Measurements from ENCODE around the gene LYSMD4.

Gene LYSMD4

DNA sequence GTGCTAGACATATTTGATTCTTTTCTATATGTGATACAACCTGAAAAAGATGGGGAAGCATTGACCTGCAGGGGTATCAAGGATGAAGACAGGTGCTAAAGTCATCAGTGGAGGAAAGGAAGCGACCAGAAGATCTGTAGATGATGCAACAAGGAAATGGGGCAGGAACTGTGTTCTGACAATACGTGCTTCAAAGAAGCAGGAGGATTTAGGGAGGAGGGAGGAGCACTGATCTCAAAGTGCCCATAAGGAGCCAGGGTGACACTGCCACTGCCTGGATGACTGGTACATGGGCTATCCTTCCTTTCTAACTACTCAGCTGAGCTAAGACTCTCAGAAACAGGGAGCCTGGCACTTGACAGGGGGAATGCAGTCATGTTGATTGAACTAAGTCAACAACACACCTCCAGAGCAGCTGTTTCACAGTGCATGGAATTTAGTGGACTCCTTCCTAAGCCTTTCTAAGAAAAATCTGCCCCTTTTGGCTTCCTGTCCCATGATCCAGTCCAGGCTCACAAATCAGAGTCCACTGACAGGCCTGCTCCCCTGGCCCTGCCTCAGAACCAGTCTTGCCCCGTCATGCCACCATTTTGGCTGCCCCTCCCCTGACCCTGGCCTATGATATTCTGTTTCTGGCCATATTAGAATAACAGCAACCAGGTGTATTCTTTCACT is 12.0 kb downstream of the LYSMD4 start:
- no peak for TF ChIP-seq CTCF (IDR thresholded peaks at IDR 0.05; ENCODE audit: insufficient read depth, low read length, missing control alignments)
- no peak for DNase-seq (ENCODE audit: low read depth, low spot score)

GRCh38 chr15:99720533-99720932 is 12.7 kb downstream of the LYSMD4 start:
- DNase-seq (ENCODE audit: low read depth, low spot score), result no peak
- no peak overlapping the region for H3K4me3 ChIP-seq (ENCODE audit: low read depth, low read length)
- ChIA-PET CTCF (no interaction called here), POLR2A (no interaction called here)
- no peak for TF ChIP-seq CTCF (IDR thresholded peaks at IDR 0.05; ENCODE audit: insufficient read depth, low read length, missing control alignments)

More for the DNA sequence above, 12.0 kb downstream of the LYSMD4 start:
- ChIA-PET POLR2A (no interaction called here), CTCF (no interaction called here)
- H3K4me3 ChIP-seq (ENCODE audit: low read depth, low read length), result no peak overlapping the region

DNA sequence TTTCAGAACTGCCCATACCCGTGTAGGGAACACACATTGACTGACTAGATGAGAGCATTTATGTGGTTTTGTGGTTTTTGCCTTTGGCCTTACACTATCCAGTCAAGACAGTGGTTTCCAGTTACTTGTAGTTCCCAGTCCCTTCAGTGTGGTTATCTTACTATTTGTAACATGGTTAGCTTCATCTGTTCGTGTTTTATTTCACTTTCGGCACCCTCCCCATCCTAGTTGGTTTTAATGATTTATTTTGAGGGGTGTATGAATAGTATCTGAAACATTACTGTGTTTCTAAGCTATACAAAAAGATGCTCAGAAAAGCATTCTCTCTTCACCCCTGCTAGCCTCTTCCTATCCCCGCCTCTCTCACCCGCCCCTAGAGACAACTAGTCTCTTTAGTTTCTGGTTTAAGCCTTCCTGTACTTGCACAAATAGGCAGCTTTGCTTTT is 14.1 kb downstream of the LYSMD4 start:
- no peak overlapping the region for H3K4me3 ChIP-seq (ENCODE audit: low read depth, low read length)
- POLR2A ChIA-PET, result no interaction called here
- CTCF ChIA-PET, result interaction anchor here (0.6 to 2.0 kb wide), 5 partner anchors 10 to 406 kb away, joined by 3 to 18 read pairs (median 5); no protein-coding TSS in a partner anchor
- no peak for DNase-seq (ENCODE audit: low read depth, low spot score)
- no peak for TF ChIP-seq CTCF (IDR thresholded peaks at IDR 0.05; ENCODE audit: insufficient read depth, low read length, missing control alignments)

GRCh38 chr15:99718421-99718820 is 14.8 kb downstream of the LYSMD4 start:
- no peak for DNase-seq (ENCODE audit: low read depth, low spot score)
- ChIA-PET POLR2A (no interaction called here), CTCF (interaction anchor here (1.1 to 3.8 kb wide), 5 partner anchors 10 to 446 kb away, joined by 3 to 19 read pairs (median 8); no protein-coding TSS in a partner anchor)
- no peak for TF ChIP-seq CTCF (IDR thresholded peaks at IDR 0.05; ENCODE audit: insufficient read depth, low read length, missing control alignments)
- H3K4me3 ChIP-seq (ENCODE audit: low read depth, low read length), result no peak overlapping the region

DNA sequence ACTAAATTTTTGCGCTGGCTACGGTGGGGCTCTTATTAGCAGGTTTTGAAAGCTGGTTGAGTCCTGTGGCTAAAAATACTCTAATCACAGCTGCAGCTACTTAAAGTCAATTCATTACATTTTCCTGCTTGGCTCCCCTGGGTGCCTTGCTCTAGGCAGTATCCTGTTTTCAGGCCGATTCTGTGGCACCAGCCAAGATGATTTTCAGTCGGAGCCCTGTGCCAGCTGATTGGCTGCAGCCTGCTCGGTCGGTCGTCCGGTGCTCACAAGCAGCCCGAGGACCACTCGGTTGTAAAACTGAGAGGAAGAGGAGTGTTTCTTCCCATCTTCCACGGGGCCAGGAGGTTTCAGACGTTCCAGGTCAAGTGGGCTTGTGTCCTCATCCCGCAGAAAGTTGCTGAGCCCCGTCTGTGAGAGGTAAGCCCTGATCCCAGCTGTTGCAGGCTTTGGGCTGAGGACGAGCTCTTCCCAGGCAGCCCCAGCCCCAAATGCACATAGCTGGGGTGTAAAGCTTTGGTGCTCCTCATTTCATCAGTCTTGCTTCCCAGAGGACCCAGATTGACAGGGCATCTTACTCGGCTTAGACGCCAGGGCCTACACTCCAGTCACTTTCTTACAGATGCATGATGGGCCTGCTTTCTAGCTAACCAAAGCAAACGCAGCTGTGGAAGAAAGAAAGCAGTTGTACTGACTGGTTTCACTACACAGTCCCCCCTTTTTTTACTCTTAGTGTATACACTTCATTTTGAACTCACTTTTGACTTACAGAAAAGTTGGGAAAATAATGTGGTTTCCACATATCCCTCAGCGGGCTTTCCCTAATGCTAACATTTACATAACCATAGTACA is 15.9 kb downstream of the LYSMD4 start:
- DNase-seq (ENCODE audit: low read depth, low spot score), result no peak
- POLR2A ChIA-PET, result no interaction called here

More for the DNA sequence above, 15.9 kb downstream of the LYSMD4 start:
- no peak for TF ChIP-seq CTCF (IDR thresholded peaks at IDR 0.05; ENCODE audit: insufficient read depth, low read length, missing control alignments)
- no peak overlapping the region for H3K4me3 ChIP-seq (ENCODE audit: low read depth, low read length)
- CTCF ChIA-PET, result interaction anchor here (0.6 to 6.2 kb wide), 5 partner anchors 10 to 445 kb away, joined by 3 to 47 read pairs (median 9); no protein-coding TSS in a partner anchor
